H1 (cell line): Measurements from ENCODE around the gene PACC1. TPM values are rescaled to one million over a fixed set of nuclear protein-coding genes. Genes with fewer than 3 reads are reported as not detected.

Experiments used
- CTCF ChIA-PET: fragments of 300-600 bp; sonication (Branson Sonifier 250); formaldehyde crosslinking; loops from one replicate; lab custom pipeline; 2021; ENCODE audit not compliant: partially characterized antibody; lab: Charles Lee
- POLR2A ChIA-PET: fragments of 300-600 bp; sonication (Branson Sonifier 250); formaldehyde crosslinking; loops from one replicate; lab custom pipeline; 2021; ENCODE audit warnings: inconsistent platforms; ENCODE audit not compliant: partially characterized antibody; lab: Charles Lee
- DNase-seq, 2 experiments: peaks; one replicate each; pipeline versions ENCODE4 v3.0.0 to v3.0.0-alpha.2; 2010 to 2022; ENCODE audit warnings: low spot score in 2 of 2, low read depth in 1 of 2, mixed read lengths in 1 of 2
- FAIRE-seq: peaks from 2 replicates; lab custom pipeline; 2011; peaks lifted over from hg19 to GRCh38; lab: Jason Lieb, UNC
- H2AFZ ChIP-seq: 2 replicates; pipeline ENCODE4 v1.8.1; 2012; ENCODE audit warnings: low read length, inconsistent platforms
- H2AK5ac ChIP-seq: 2 replicates; pipeline ENCODE4 v1.6.1; 2013; ENCODE audit warnings: low read depth, low read length
- H2BK120ac ChIP-seq: replicated peaks from 2 replicates; pipeline ENCODE3; 2013; ENCODE audit warnings: low read depth, low read length, inconsistent platforms
- H2BK12ac ChIP-seq: 2 replicates; pipeline ENCODE4 v1.6.1; 2013; ENCODE audit warnings: low read depth, low read length
- H2BK15ac ChIP-seq: 2 replicates; pipeline ENCODE4 v1.6.1; 2013; ENCODE audit warnings: low read length
- H2BK20ac ChIP-seq: 2 replicates; pipeline ENCODE4 v1.6.1; 2013; ENCODE audit warnings: low read length
- H2BK5ac ChIP-seq: 2 replicates; pipeline ENCODE4 v1.6.1; 2013; ENCODE audit warnings: low read depth, low read length
- H3K14ac ChIP-seq: 2 replicates; pipeline ENCODE4 v1.6.1; 2013; ENCODE audit warnings: inconsistent platforms; ENCODE audit not compliant: insufficient read length
- H3K18ac ChIP-seq: 2 replicates; pipeline ENCODE4 v1.6.1; 2013; ENCODE audit warnings: low read length; ENCODE audit errors: extremely low read depth
- H3K23ac ChIP-seq: 2 replicates; pipeline ENCODE4 v1.6.1; 2013; ENCODE audit warnings: inconsistent platforms; ENCODE audit not compliant: insufficient read length
- H3K23me2 ChIP-seq: 2 replicates; pipeline ENCODE4 v1.6.1; 2013; ENCODE audit warnings: low read depth, low read length
- H3K27ac ChIP-seq: 2 replicates; pipeline ENCODE4 v1.6.1; 2011; ENCODE audit warnings: low read depth, low read length, inconsistent platforms
- H3K27me3 ChIP-seq, 4 experiments: replicated peaks in 1 of 4; 1 replicate in 1 of 4; 2 replicates in 3 of 4; pipeline versions ENCODE4 v1.6.1 to v1.8.1; 2011 to 2013; ENCODE audit warnings: low read length in 3 of 4, mild to moderate bottlenecking in 3 of 4, inconsistent platforms in 2 of 4, mixed read lengths in 2 of 4, moderate library complexity in 1 of 4; ENCODE audit not compliant: control insufficient read depth in 3 of 4, insufficient read depth in 3 of 4; ENCODE audit errors: extremely low read depth in 1 of 4
- H3K36me3 ChIP-seq, 4 experiments: 2 replicates each; pipeline versions ENCODE4 v1.6.1 to v1.8.1; 2011 to 2013; ENCODE audit warnings: mild to moderate bottlenecking in 4 of 4, low read length in 3 of 4, moderate library complexity in 2 of 4, control low read depth in 1 of 4, inconsistent platforms in 1 of 4; ENCODE audit not compliant: insufficient read depth in 4 of 4, control insufficient read depth in 2 of 4
- H3K4ac ChIP-seq: replicated peaks from 2 replicates; pipeline ENCODE3; 2013; ENCODE audit warnings: low read length, low read depth, mixed read lengths, inconsistent platforms; ENCODE audit not compliant: insufficient read length
- H3K4me1 ChIP-seq, 4 experiments: replicated peaks in 1 of 4; 1 replicate in 1 of 4; 2 replicates in 3 of 4; pipeline versions ENCODE4 v1.6.1 to v1.8.1; 2011 to 2013; ENCODE audit warnings: low read length in 3 of 4, inconsistent platforms in 2 of 4, mixed read lengths in 1 of 4; ENCODE audit not compliant: insufficient read depth in 4 of 4, control insufficient read depth in 3 of 4
- H3K4me2 ChIP-seq, 2 experiments: 2 replicates each; pipeline versions ENCODE4 v1.6.1 to v1.8.1; 2011 to 2013; ENCODE audit warnings: low read depth in 2 of 2, low read length in 2 of 2, control low read depth in 1 of 2, inconsistent platforms in 1 of 2, mild to moderate bottlenecking in 1 of 2; ENCODE audit not compliant: insufficient read depth in 1 of 2
- H3K4me3 ChIP-seq, 4 experiments: fragments of 200-600, 300-600 bp in 1 of 4; sonication (generic), shearing (Covaris generic), sonication (Bioruptor Twin) in 1 of 4; 2 replicates each; pipeline versions ENCODE4 v1.5.1 to v1.8.1; 2011 to 2016; ENCODE audit warnings: low read length in 4 of 4, low read depth in 3 of 4, control low read depth in 2 of 4, inconsistent platforms in 2 of 4, mild to moderate bottlenecking in 2 of 4, mixed read lengths in 1 of 4, moderate library complexity in 1 of 4; ENCODE audit not compliant: insufficient read depth in 2 of 4; ENCODE audit errors: extremely low read depth in 1 of 4
- H3K56ac ChIP-seq: replicated peaks from 2 replicates; pipeline ENCODE3; 2013; ENCODE audit warnings: low read depth, mild to moderate bottlenecking, mixed read lengths, low read length, inconsistent platforms; ENCODE audit not compliant: insufficient read length
- H3K79me1 ChIP-seq: 2 replicates; pipeline ENCODE4 v1.6.1; 2013; ENCODE audit warnings: low read depth, low read length, control low read depth
- H3K79me2 ChIP-seq, 2 experiments: 2 replicates each; pipeline versions ENCODE4 v1.6.1 to v1.8.1; 2012 to 2013; ENCODE audit warnings: low read length in 2 of 2, mild to moderate bottlenecking in 2 of 2, inconsistent platforms in 1 of 2; ENCODE audit not compliant: insufficient read depth in 2 of 2, control insufficient read depth in 1 of 2
- H3K9ac ChIP-seq, 4 experiments: replicated peaks in 1 of 4; 1 replicate in 1 of 4; 2 replicates in 3 of 4; pipeline versions ENCODE4 v1.6.1 to v1.8.1; 2011 to 2013; ENCODE audit warnings: low read depth in 3 of 4, low read length in 3 of 4, control low read depth in 2 of 4, mild to moderate bottlenecking in 2 of 4, moderate library complexity in 2 of 4, inconsistent platforms in 1 of 4; ENCODE audit errors: extremely low read depth in 1 of 4
- H3K9me3 ChIP-seq, 2 experiments: 2 replicates each; pipeline versions ENCODE4 v1.6.1 to v1.8.1; 2012 to 2013; ENCODE audit warnings: mild to moderate bottlenecking in 2 of 2, moderate library complexity in 2 of 2, control low read depth in 1 of 2, inconsistent platforms in 1 of 2, low read depth in 1 of 2, low read length in 1 of 2, mixed read lengths in 1 of 2; ENCODE audit not compliant: insufficient read depth in 2 of 2
- H4K20me1 ChIP-seq, 2 experiments: replicated peaks in 1 of 2; 2 replicates each; pipeline versions ENCODE3 to v1.8.1; 2011 to 2013; ENCODE audit warnings: inconsistent platforms in 2 of 2, low read length in 2 of 2, mild to moderate bottlenecking in 1 of 2; ENCODE audit not compliant: insufficient read depth in 2 of 2, control insufficient read depth in 1 of 2
- H4K5ac ChIP-seq: 2 replicates; pipeline ENCODE4 v1.6.1; 2013; ENCODE audit warnings: low read length, low read depth, mixed read lengths, inconsistent platforms; ENCODE audit not compliant: insufficient read length
- H4K8ac ChIP-seq: 2 replicates; pipeline ENCODE4 v1.8.0; 2013; ENCODE audit warnings: mild to moderate bottlenecking, moderate library complexity, low read length, inconsistent platforms; ENCODE audit not compliant: insufficient read depth; ENCODE audit errors: extremely low read depth
- H4K91ac ChIP-seq: replicated peaks from 2 replicates; pipeline ENCODE3; 2013; ENCODE audit warnings: low read length, mixed read lengths, inconsistent platforms; ENCODE audit not compliant: insufficient read length
- POLR2A ChIP-seq, 2 experiments: IDR thresholded peaks; 1 replicate in 1 of 2; 2 replicates in 1 of 2; pipeline ENCODE4 v1.6.1; 2011; ENCODE audit warnings: low read depth in 2 of 2, low read length in 2 of 2, mild to moderate bottlenecking in 2 of 2; ENCODE audit errors: control extremely low read depth in 1 of 2
- WGBS, 2 experiments: shearing (Covaris generic) in 1 of 2; methylation state at CpG; one replicate each; pipeline versions ENCODE4 v1.1.6 to v1.1.7; 2013 to 2015; ENCODE audit warnings: low lambda C conversion rate in 2 of 2, mixed read lengths in 2 of 2, inconsistent platforms in 1 of 2, low coverage in 1 of 2, missing lambda C conversion rate in 1 of 2; ENCODE audit not compliant: insufficient replicate concordance in 2 of 2, insufficient coverage in 1 of 2, insufficient read length in 1 of 2; ENCODE audit errors: extremely low coverage in 1 of 2, missing lambda C conversion rate in 1 of 2; 5-methylcytosine and 5-hydroxymethylcytosine counted together
- polyA plus RNA-seq, 7 experiments: library from polyadenylated mRNA; depleted of rRNA in 3 of 7; stranded (reverse) in 5 of 7; unstranded in 2 of 7; fragments of >200 nt in 5 of 7; fragments of 200-250 nt in 2 of 7; gene quantifications; 1 replicate in 5 of 7; 2 replicates in 1 of 7; 4 replicates in 1 of 7; pipeline versions ENCODE4 v1.2.1 to v1.2.3, GENCODE V29; 2011 to 2013; ENCODE audit warnings: missing spikeins in 2 of 7, mixed read lengths in 2 of 7
- total RNA-seq: library from RNA; stranded (reverse); fragmentation: NEBNext Ultra II Directional; extraction: Animal tissue kit (Norgen Biotek cat#: 25700); gene quantifications from 2 replicates; pipeline ENCODE4 v1.2.1, GENCODE V29; 2021

Gene PACC1
- total and polyA plus RNA-seq, 2 of the 8 experiments (the other 6 are each of a cell fraction or from before 2014, with no cell fraction given): 18.8 to 23.5 TPM

DNA sequence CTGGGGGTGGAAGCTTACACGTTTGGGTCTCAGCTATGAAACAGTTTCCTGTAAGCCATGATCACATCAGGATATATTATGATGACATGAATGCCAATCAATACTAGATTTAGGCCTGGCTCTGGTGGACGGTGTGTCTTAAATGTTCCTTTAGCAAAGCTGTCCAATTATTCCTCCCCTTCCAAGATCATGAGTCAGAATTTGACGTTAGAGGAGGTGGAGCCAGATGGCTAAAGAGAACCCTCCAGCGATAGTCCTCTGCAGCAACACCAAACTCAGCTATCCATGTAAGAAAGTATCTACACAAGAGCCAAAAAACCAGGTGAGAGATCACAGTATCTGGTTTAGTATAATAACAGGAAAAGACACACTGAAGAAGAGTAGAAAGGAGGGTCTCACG is 47.8 kb downstream of the PACC1 start:
- Histone ChIP-seq H4K20me1 (peaks cover 3 to 5% of the 10 kb centered on the region in 2 experiments), H3K27me3 (no peaks in the 10 kb centered on the region), H2BK15ac (no peak overlapping the region), H2BK120ac (no peak overlapping the region), H3K79me2 (no peaks in the 10 kb centered on the region), H3K9me3 (no peaks in the 10 kb centered on the region), H2BK20ac (no peak overlapping the region), H3K4ac (no peak overlapping the region), H2BK5ac (no peak overlapping the region; the same call in 1 of the 2 replicates), H4K5ac (no peak overlapping the region), H2AFZ (no peak overlapping the region), H2BK12ac (no peak overlapping the region), H3K18ac (no peak overlapping the region), H3K79me1 (no peaks in the 10 kb centered on the region), H3K9ac (no peak overlapping the region), H3K4me1 (no peaks in the 10 kb centered on the region), H2AK5ac (no peak overlapping the region), H3K36me3 (peaks cover 2 to 14% (median 10%) of the 10 kb centered on the region in 4 experiments; a peak in 6 of 8 replicates), H3K4me2 (no peak overlapping the region), H3K27ac (no peak overlapping the region), H4K91ac (no peak overlapping the region), H3K4me3 (no peak overlapping the region), H4K8ac (no peak overlapping the region), H3K23me2 (no peaks in the 10 kb centered on the region), H3K14ac (no peak overlapping the region), H3K56ac (no peak overlapping the region), H3K23ac (no peak overlapping the region)
- FAIRE-seq (no peak), DNase-seq (no peak)
- CTCF ChIA-PET: interaction anchor here (0.8 to 7.5 kb wide), 31 partner anchors 9 to 684 kb away, joined by 3 to 95 read pairs (median 5); partner anchors contain the start of genes DTL and INTS7
- TF ChIP-seq POLR2A (IDR thresholded peaks at IDR 0.05; ENCODE audit: control extremely low read depth in 1 of 2, low read depth in 2 of 2, low read length in 2 of 2): no peak
- POLR2A ChIA-PET: interaction anchor here (0.7 to 1.3 kb wide), 4 partner anchors 9 to 305 kb away, joined by 3 read pairs; no protein-coding TSS in a partner anchor
- 95% methylated on average over 5 of the region's 5 CpGs; no CpG with 5 or more reads in 1 of the 2 experiments for WGBS, 2 experiments
